K562 (cell line): Measurements from ENCODE around the gene PHPT1. TPM values are rescaled to one million over a fixed set of nuclear protein-coding genes. Genes with fewer than 3 reads are reported as not detected.

Experiments used
- CBFA2T2 ChIP-seq: fragments of 450-650 bp; conservative IDR thresholded peaks from 2 replicates; pipeline ENCODE4 v1.6.1; 2017; ENCODE audit warnings: mild to moderate bottlenecking
- CBX2 ChIP-seq: fragments of 200-600 bp; sonication (generic); IDR thresholded peaks from one replicate; pipeline ENCODE4 v1.6.1; 2012; ENCODE audit warnings: mild to moderate bottlenecking, low read length, inconsistent platforms; ENCODE audit not compliant: insufficient read depth, poor library complexity, severe bottlenecking
- CBX3 ChIP-seq, 2 experiments: IDR thresholded peaks; 1 replicate in 1 of 2; 2 replicates in 1 of 2; pipeline ENCODE4 v1.6.1; 2012; ENCODE audit warnings: inconsistent platforms in 2 of 2, low read length in 2 of 2, borderline replicate concordance in 1 of 2, control low read depth in 1 of 2
- EZH2 ChIP-seq: IDR thresholded peaks from 2 replicates; pipeline ENCODE4 v1.6.1; 2012; ENCODE audit warnings: low read depth, mild to moderate bottlenecking, inconsistent platforms, low read length, borderline replicate concordance
- KDM4B ChIP-seq, 2 experiments: fragments of 450-650 bp in 1 of 2; sonication (generic) in 1 of 2; IDR thresholded peaks; 2 replicates each; pipeline ENCODE4 v1.6.1; 2016 to 2017; ENCODE audit warnings: borderline replicate concordance in 2 of 2, antibody characterized with exemption in 1 of 2, low read depth in 1 of 2, mild to moderate bottlenecking in 1 of 2
- NBN ChIP-seq: fragments of 450-650 bp; IDR thresholded peaks from 2 replicates; pipeline ENCODE4 v1.6.1; 2016; ENCODE audit warnings: low read depth, mild to moderate bottlenecking
- RFX1 ChIP-seq: fragments of 450-650 bp; IDR thresholded peaks from 2 replicates; pipeline ENCODE4 v1.6.1; 2016; ENCODE audit warnings: mild to moderate bottlenecking, moderate library complexity
- TEAD4 ChIP-seq, 2 experiments: sonication (generic) in 1 of 2; formaldehyde crosslinking in 1 of 2; IDR thresholded peaks; 2 replicates each; pipeline versions ENCODE4 v1.6.1 to v1.8.0; 2012 to 2022; ENCODE audit warnings: borderline replicate concordance in 1 of 2, inconsistent platforms in 1 of 2, low read length in 1 of 2, mild to moderate bottlenecking in 1 of 2, missing genetic modification reagents in 1 of 2
- TSC22D4 ChIP-seq: fragments of 450-650 bp; IDR thresholded peaks from 2 replicates; pipeline ENCODE4 v1.6.1; 2016; ENCODE audit warnings: missing genetic modification characterization, missing biosample characterization, control low read depth
- ZNF76 ChIP-seq: fragments of 250-450 bp; sonication (Bioruptor Pico); IDR thresholded peaks from 2 replicates; pipeline ENCODE4 v1.4.0; 2020; ENCODE audit warnings: mild to moderate bottlenecking, moderate library complexity, borderline replicate concordance
- polyA plus RNA-seq, 8 experiments: library from polyadenylated mRNA; depleted of rRNA in 4 of 8; stranded (reverse) in 5 of 8; unstranded in 3 of 8; fragments of >200 nt; fragmentation: Nextera tagmentation in 2 of 8; fragmentation: Illumina TruSeq in 1 of 8; extraction: Ambion mirVana in 2 of 8; extraction: Trizol in 1 of 8; gene quantifications; 2 replicates each; pipeline versions ENCODE4 v1.2.1 to v1.2.3, GENCODE V29; 2011 to 2014; ENCODE audit warnings: inconsistent platforms in 1 of 8, missing spikeins in 1 of 8
- total RNA-seq, 7 experiments: library from RNA; depleted of rRNA in 6 of 7; stranded (reverse); fragments of >200 nt in 6 of 7; fragmentation: Illumina TruSeq in 2 of 7; extraction: Trizol in 2 of 7; gene quantifications; 2 replicates each; pipeline versions ENCODE4 v1.2.1 to v1.2.3, GENCODE V29; 2011 to 2021; ENCODE audit warnings: low replicate concordance in 1 of 7
- TF ChIP-seq, protein P1 (sequence below): fragments of 250-450 bp; sonication (Bioruptor Pico); IDR thresholded peaks from 2 replicates; pipeline ENCODE4 v1.4.0; 2020; ENCODE audit warnings: mild to moderate bottlenecking
- TF ChIP-seq, protein P2 (sequence below): fragments of 450-650 bp; IDR thresholded peaks from 2 replicates; pipeline ENCODE4 v1.7.1; 2018; ENCODE audit warnings: mild to moderate bottlenecking, low read depth; ENCODE audit not compliant: partially characterized antibody
- TF ChIP-seq, protein P3 (sequence below): fragments of 250-450 bp; sonication (Bioruptor Pico); IDR thresholded peaks from 2 replicates; pipeline ENCODE4 v1.4.0; 2020; ENCODE audit warnings: mild to moderate bottlenecking, moderate library complexity
- TF ChIP-seq, protein P4 (sequence below): sonication (generic); formaldehyde crosslinking; IDR thresholded peaks from 2 replicates; pipeline ENCODE4 v1.8.1; 2022; ENCODE audit warnings: missing genetic modification reagents

The PHPT1 gene
- total and polyA plus RNA-seq, 9 of the 15 experiments (the other 6 are each of a cell fraction or from before 2014, with no cell fraction given), result 20.9 to 166 (median 129) TPM

DNA sequence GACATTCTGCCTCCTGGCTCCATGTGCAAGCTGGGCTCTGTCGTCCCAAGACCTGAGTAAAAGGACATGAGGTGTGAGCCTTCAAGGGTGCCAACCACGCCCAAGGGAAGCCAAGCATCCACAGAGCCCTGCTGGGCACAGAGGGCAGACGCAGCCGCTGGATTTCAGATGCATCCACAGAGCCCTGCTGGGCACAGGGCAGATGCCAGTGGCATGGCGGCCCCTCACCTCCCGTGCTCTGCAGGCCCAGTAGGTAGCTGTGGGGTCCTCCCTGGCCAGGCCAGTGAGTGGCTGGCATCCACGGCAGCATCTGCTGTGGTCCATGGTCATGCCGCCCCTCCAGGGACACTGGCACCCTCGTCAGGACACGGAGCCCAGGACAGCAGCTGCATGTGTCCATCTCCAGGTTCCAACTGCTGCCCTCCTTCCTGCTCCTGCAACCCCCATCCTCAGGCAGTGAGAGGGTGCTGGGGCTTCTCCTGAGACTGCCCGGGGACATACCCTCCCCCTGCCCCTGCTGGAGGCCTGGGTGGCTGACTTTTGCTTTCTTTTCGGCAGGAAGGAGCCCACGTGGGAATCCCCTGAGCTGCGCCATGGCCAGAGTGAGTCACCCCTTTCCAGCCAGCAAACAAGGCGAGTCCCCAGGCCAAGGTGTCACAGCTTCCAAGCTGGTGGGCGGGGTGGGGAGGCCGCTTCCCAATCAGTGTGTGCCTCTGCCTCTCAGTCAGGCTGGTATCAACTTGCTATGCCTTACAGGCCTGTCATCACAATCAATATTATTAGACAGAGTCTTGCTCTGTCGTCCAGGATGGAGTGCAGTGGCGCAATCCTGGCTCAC lies 33.1 kb downstream of the PHPT1 start (continued):
- TF ChIP-seq, protein P1, sequence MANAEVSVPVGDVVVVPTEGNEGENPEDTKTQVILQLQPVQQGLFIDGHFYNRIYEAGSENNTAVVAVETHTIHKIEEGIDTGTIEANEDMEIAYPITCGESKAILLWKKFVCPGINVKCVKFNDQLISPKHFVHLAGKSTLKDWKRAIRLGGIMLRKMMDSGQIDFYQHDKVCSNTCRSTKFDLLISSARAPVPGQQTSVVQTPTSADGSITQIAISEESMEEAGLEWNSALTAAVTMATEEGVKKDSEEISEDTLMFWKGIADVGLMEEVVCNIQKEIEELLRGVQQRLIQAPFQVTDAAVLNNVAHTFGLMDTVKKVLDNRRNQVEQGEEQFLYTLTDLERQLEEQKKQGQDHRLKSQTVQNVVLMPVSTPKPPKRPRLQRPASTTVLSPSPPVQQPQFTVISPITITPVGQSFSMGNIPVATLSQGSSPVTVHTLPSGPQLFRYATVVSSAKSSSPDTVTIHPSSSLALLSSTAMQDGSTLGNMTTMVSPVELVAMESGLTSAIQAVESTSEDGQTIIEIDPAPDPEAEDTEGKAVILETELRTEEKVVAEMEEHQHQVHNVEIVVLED, result no peak
- TF ChIP-seq, protein P2, sequence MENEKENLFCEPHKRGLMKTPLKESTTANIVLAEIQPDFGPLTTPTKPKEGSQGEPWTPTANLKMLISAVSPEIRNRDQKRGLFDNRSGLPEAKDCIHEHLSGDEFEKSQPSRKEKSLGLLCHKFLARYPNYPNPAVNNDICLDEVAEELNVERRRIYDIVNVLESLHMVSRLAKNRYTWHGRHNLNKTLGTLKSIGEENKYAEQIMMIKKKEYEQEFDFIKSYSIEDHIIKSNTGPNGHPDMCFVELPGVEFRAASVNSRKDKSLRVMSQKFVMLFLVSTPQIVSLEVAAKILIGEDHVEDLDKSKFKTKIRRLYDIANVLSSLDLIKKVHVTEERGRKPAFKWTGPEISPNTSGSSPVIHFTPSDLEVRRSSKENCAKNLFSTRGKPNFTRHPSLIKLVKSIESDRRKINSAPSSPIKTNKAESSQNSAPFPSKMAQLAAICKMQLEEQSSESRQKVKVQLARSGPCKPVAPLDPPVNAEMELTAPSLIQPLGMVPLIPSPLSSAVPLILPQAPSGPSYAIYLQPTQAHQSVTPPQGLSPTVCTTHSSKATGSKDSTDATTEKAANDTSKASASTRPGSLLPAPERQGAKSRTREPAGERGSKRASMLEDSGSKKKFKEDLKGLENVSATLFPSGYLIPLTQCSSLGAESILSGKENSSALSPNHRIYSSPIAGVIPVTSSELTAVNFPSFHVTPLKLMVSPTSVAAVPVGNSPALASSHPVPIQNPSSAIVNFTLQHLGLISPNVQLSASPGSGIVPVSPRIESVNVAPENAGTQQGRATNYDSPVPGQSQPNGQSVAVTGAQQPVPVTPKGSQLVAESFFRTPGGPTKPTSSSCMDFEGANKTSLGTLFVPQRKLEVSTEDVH, result no peak
- TF ChIP-seq NBN (no peak), CBX2 (no peak), TSC22D4 (tag) (no peak), CBFA2T2 (no peak), RFX1 (no peak), EZH2 (no peak), ZNF76 (CRISPR knock-in tag) (no peak), CBX3 (IDR thresholded peaks at IDR 0.05; ENCODE audit: borderline replicate concordance in 1 of 2, low read length in 2 of 2) (no peak), TEAD4 (IDR thresholded peaks at IDR 0.05; ENCODE audit: low read length) (no peak), TEAD4 (CRISPR knock-in tag; IDR thresholded peaks at IDR 0.05; ENCODE audit: borderline replicate concordance) (no peak), KDM4B (IDR thresholded peaks at IDR 0.05; ENCODE audit: borderline replicate concordance in 2 of 2, low read depth in 1 of 2) (0 out of 4 replicates have a peak, but pooled peaks of 1 of the 2 experiments have one; percentile 51)
- TF ChIP-seq, protein P3, sequence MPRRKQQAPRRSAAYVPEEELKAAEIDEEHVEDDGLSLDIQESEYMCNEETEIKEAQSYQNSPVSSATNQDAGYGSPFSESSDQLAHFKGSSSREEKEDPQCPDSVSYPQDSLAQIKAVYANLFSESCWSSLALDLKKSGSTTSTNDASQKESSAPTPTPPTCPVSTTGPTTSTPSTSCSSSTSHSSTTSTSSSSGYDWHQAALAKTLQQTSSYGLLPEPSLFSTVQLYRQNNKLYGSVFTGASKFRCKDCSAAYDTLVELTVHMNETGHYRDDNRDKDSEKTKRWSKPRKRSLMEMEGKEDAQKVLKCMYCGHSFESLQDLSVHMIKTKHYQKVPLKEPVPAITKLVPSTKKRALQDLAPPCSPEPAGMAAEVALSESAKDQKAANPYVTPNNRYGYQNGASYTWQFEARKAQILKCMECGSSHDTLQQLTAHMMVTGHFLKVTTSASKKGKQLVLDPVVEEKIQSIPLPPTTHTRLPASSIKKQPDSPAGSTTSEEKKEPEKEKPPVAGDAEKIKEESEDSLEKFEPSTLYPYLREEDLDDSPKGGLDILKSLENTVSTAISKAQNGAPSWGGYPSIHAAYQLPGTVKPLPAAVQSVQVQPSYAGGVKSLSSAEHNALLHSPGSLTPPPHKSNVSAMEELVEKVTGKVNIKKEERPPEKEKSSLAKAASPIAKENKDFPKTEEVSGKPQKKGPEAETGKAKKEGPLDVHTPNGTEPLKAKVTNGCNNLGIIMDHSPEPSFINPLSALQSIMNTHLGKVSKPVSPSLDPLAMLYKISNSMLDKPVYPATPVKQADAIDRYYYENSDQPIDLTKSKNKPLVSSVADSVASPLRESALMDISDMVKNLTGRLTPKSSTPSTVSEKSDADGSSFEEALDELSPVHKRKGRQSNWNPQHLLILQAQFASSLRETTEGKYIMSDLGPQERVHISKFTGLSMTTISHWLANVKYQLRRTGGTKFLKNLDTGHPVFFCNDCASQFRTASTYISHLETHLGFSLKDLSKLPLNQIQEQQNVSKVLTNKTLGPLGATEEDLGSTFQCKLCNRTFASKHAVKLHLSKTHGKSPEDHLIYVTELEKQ, result no peak
- TF ChIP-seq, protein P4, sequence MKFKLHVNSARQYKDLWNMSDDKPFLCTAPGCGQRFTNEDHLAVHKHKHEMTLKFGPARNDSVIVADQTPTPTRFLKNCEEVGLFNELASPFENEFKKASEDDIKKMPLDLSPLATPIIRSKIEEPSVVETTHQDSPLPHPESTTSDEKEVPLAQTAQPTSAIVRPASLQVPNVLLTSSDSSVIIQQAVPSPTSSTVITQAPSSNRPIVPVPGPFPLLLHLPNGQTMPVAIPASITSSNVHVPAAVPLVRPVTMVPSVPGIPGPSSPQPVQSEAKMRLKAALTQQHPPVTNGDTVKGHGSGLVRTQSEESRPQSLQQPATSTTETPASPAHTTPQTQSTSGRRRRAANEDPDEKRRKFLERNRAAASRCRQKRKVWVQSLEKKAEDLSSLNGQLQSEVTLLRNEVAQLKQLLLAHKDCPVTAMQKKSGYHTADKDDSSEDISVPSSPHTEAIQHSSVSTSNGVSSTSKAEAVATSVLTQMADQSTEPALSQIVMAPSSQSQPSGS (CRISPR knock-in tag), result no peak
